VCaP (cell line): ENCODE measurements around the gene ROBO1.
"Not testable (repeated sequence)": the region's sequence is repeated elsewhere in the genome, so short reads cannot be mapped to it uniquely, and the experiment has no call there.

Experiments used
- H3K27ac ChIP-seq: fragments of 450-650 bp; 2 replicates; pipeline ENCODE4 v1.5.1; 2017
- CTCF ChIP-seq: fragments of 450-650 bp; conservative IDR thresholded peaks from 2 replicates; pipeline ENCODE4 v1.5.1; 2017; ENCODE audit warnings: mild to moderate bottlenecking, moderate library complexity

ROBO1 gene

GRCh38 chr3:78900426-78900825, 867.4 kb downstream of the ROBO1 start:
- H3K27ac ChIP-seq, result no peak overlapping the region
- no peak for TF ChIP-seq CTCF

GRCh38 chr3:78895528-78895927, 872.3 kb downstream of the ROBO1 start:
- H3K27ac ChIP-seq, result no peak overlapping the region
- TF ChIP-seq CTCF, result no peak

GRCh38 chr3:78894787-78895186, 873.0 kb downstream of the ROBO1 start:
- no peak overlapping the region for H3K27ac ChIP-seq
- TF ChIP-seq CTCF, result no peak

- no peak for TF ChIP-seq CTCF
- H3K27ac ChIP-seq, result no peak overlapping the region
Measured at GRCh38 chr3:78893161-78893560, 874.6 kb downstream of the ROBO1 start.

GRCh38 chr3:78889348-78889747, 878.5 kb downstream of the ROBO1 start:
- no peak overlapping the region for H3K27ac ChIP-seq

GRCh38 chr3:78888635-78889034, 879.2 kb downstream of the ROBO1 start:
- no peak for TF ChIP-seq CTCF
- no peak overlapping the region for H3K27ac ChIP-seq

More at GRCh38 chr3:78889348-78889747, 878.5 kb downstream of the ROBO1 start:
- TF ChIP-seq CTCF, result no peak

GRCh38 chr3:78887547-78888011, 880.2 kb downstream of the ROBO1 start:
- no peak overlapping the region for H3K27ac ChIP-seq
- no peak for TF ChIP-seq CTCF

- no peak overlapping the region for H3K27ac ChIP-seq
- TF ChIP-seq CTCF, result no peak
Measured at GRCh38 chr3:78887029-78887428, 880.8 kb downstream of the ROBO1 start.

- not testable (repeated sequence) for H3K27ac ChIP-seq
Measured at GRCh38 chr3:78884567-78884966, 883.2 kb downstream of the ROBO1 start.
